ENCODE results near the gene CNPPD1.

CNPPD1 gene

GRCh38 chr2:219163156-219163555 lies 13.6 kb downstream of the CNPPD1 start:
- no peak overlapping the region for H3K4me3 ChIP-seq (replicated peaks; ENCODE audit: insufficient read depth, low read length)
- H3K27ac ChIP-seq (replicated peaks) = no peak overlapping the region
- TF ChIP-seq REST (IDR thresholded peaks at IDR 0.05; ENCODE audit: insufficient replicate concordance, low read depth) = no peak
- TF ChIP-seq GABPA (IDR thresholded peaks at IDR 0.05; ENCODE audit: low read depth) = no peak
- no peak for TF ChIP-seq CTCF (IDR thresholded peaks at IDR 0.05; ENCODE audit: insufficient read depth, low read length)
- no peak for TF ChIP-seq POLR2AphosphoS5 (IDR thresholded peaks at IDR 0.05; ENCODE audit: low read depth)
- no peak for TF ChIP-seq SPI1 (IDR thresholded peaks at IDR 0.05; ENCODE audit: borderline replicate concordance, low read depth)
- no peak for DNase-seq (ENCODE audit: low read depth in 1 of 2, low spot score in 1 of 2)
- H3K27me3 ChIP-seq (ENCODE audit: insufficient read depth, poor library complexity, severe bottlenecking) = no peaks in the 10 kb centered on the region

DNA sequence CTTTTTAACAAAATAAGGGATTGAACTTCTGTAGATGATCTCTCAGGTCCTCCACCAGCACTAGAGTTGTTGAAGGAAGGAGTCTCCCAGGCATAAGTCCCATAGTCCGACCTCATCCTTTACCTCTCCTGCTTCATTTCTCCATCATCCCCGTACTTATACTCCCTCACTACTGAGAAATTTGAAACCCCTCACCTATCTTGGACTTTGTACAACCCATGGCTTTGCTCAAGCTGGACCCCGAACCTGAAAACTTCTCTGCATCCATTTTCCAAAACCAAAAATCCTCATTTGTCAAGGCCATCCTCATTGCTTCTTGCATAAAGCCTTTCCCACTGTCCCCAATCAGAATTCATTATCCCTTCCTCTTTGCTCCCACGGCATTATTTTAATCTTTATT lies 15.6 kb downstream of the CNPPD1 start:
- Histone ChIP-seq H3K4me3 (replicated peaks; ENCODE audit: insufficient read depth, low read length) (peak overlapping the region; percentile 66), H3K27me3 (ENCODE audit: insufficient read depth, poor library complexity, severe bottlenecking) (no peaks in the 10 kb centered on the region), H3K27ac (replicated peaks) (no peak overlapping the region)
- TF ChIP-seq POLR2AphosphoS5 (IDR thresholded peaks at IDR 0.05; ENCODE audit: low read depth) (no peak), REST (IDR thresholded peaks at IDR 0.05; ENCODE audit: insufficient replicate concordance, low read depth) (no peak), CTCF (IDR thresholded peaks at IDR 0.05; ENCODE audit: insufficient read depth, low read length) (no peak), SPI1 (IDR thresholded peaks at IDR 0.05; ENCODE audit: borderline replicate concordance, low read depth) (no peak), GABPA (IDR thresholded peaks at IDR 0.05; ENCODE audit: low read depth) (no peak)
- DNase-seq (ENCODE audit: low read depth in 1 of 2, low spot score in 1 of 2) = no peak

- no peaks in the 10 kb centered on the region for H3K27me3 ChIP-seq (ENCODE audit: insufficient read depth, poor library complexity, severe bottlenecking)
- peak within 1 kb of the TSS; percentile 69 for H3K27ac ChIP-seq (replicated peaks)
- peak within 1 kb of the TSS; percentile 66 for H3K4me3 ChIP-seq (replicated peaks; ENCODE audit: insufficient read depth, low read length)
- DNase-seq (ENCODE audit: low read depth in 1 of 2, low spot score in 1 of 2) = peak; percentile 78 to 93
- peak; percentile 22; the same call in 1 of the 2 replicates for TF ChIP-seq SPI1 (IDR thresholded peaks at IDR 0.05; ENCODE audit: borderline replicate concordance, low read depth)
- TF ChIP-seq CTCF (IDR thresholded peaks at IDR 0.05; ENCODE audit: insufficient read depth, low read length) = peak; percentile 95
- no peak for TF ChIP-seq REST (IDR thresholded peaks at IDR 0.05; ENCODE audit: insufficient replicate concordance, low read depth)
- TF ChIP-seq GABPA (IDR thresholded peaks at IDR 0.05; ENCODE audit: low read depth) = no peak
- peak; percentile 58; the same call in 1 of the 2 replicates for TF ChIP-seq POLR2AphosphoS5 (IDR thresholded peaks at IDR 0.05; ENCODE audit: low read depth)
These were observed 16.3 kb downstream of the CNPPD1 start, which contains the start of gene NHEJ1 for GRCh38 chr2:219160186-219161017. Gene NHEJ1, minus strand, starts transcription at chr2:219160815. Its CDS starts 2,453 bp downstream, at chr2:219158362.

Measured in HL-60 (cell line).